Measurements from ENCODE around the gene LRRC23.

Gene LRRC23

GRCh38 chr12:6955108-6956020 lies 50.7 kb downstream of the LRRC23 start:
- TF ChIP-seq TEAD4 (IDR thresholded peaks at IDR 0.05) = no peak
- TF ChIP-seq FOXM1 (IDR thresholded peaks at IDR 0.05; ENCODE audit: borderline replicate concordance, low read depth) = no peak
- TF ChIP-seq CEBPB (IDR thresholded peaks at IDR 0.05) = no peak
- TF ChIP-seq TCF12 (IDR thresholded peaks at IDR 0.05; ENCODE audit: low read depth) = no peak
- TF ChIP-seq MAX (IDR thresholded peaks at IDR 0.05) = no peak
- TF ChIP-seq USF1 (IDR thresholded peaks at IDR 0.05) = no peak

GRCh38 chr12:6956021-6956727 lies 51.6 kb downstream of the LRRC23 start:
- TF ChIP-seq REST (IDR thresholded peaks at IDR 0.05; ENCODE audit: low read depth) = no peak
- TF ChIP-seq YY1 (IDR thresholded peaks at IDR 0.05; ENCODE audit: low read depth) = no peak
- TF ChIP-seq CEBPB (IDR thresholded peaks at IDR 0.05) = no peak
- TF ChIP-seq RAD21 (IDR thresholded peaks at IDR 0.05; ENCODE audit: low read depth) = no peak

GRCh38 chr12:6957151-6957701 lies 52.6 kb downstream of the LRRC23 start:
- TF ChIP-seq TAF1 (IDR thresholded peaks at IDR 0.05; ENCODE audit: low read depth) (no peak), TEAD4 (IDR thresholded peaks at IDR 0.05) (no peak), FOXM1 (IDR thresholded peaks at IDR 0.05; ENCODE audit: borderline replicate concordance, low read depth) (no peak), MAX (IDR thresholded peaks at IDR 0.05) (no peak), CREB1 (IDR thresholded peaks at IDR 0.05; ENCODE audit: low read depth) (no peak), YY1 (IDR thresholded peaks at IDR 0.05; ENCODE audit: low read depth) (no peak), EP300 (IDR thresholded peaks at IDR 0.05; ENCODE audit: borderline replicate concordance) (no peak), EGR1 (IDR thresholded peaks at IDR 0.05) (no peak), REST (IDR thresholded peaks at IDR 0.05; ENCODE audit: low read depth) (no peak), USF1 (IDR thresholded peaks at IDR 0.05) (no peak), CEBPB (IDR thresholded peaks at IDR 0.05) (no peak), TCF12 (IDR thresholded peaks at IDR 0.05; ENCODE audit: low read depth) (no peak), NFIC (IDR thresholded peaks at IDR 0.05) (no peak), RAD21 (IDR thresholded peaks at IDR 0.05; ENCODE audit: low read depth) (no peak), ZBTB7A (IDR thresholded peaks at IDR 0.05; ENCODE audit: low read depth) (no peak)

- TF ChIP-seq TAF1 (IDR thresholded peaks at IDR 0.05; ENCODE audit: low read depth) (no peak), REST (IDR thresholded peaks at IDR 0.05; ENCODE audit: low read depth) (no peak), CREB1 (IDR thresholded peaks at IDR 0.05; ENCODE audit: low read depth) (no peak), NFIC (IDR thresholded peaks at IDR 0.05) (no peak)
These were observed 53.4 kb downstream of the LRRC23 start for GRCh38 chr12:6957741-6958608.
